ENCODE measurements around the gene PPP1R3A.

GRCh38 chr7:113856010-113856409 lies 62.8 kb downstream of the PPP1R3A start:
- TF ChIP-seq CTCF (IDR thresholded peaks at IDR 0.05) (no peak), POLR2A (IDR thresholded peaks at IDR 0.05) (no peak), EP300 (IDR thresholded peaks at IDR 0.05) (no peak), POLR2AphosphoS5 (IDR thresholded peaks at IDR 0.05) (no peak)

All from suprapubic skin (tissue), 4 donors.